Keratinocyte (primary cell): ENCODE data around the gene FITM2.

Experiments used
- CTCF ChIP-seq, 3 experiments: IDR thresholded peaks in 1 of 3; conservative IDR thresholded peaks in 1 of 3; optimal IDR thresholded peaks in 1 of 3; 2 replicates in 2 of 3; 3 replicates in 1 of 3; pipeline versions ENCODE3 to v1.5.1; 2011; ENCODE audit warnings: low read length in 3 of 3, mild to moderate bottlenecking in 3 of 3, moderate library complexity in 2 of 3, control low read depth in 1 of 3, inconsistent platforms in 1 of 3; ENCODE audit not compliant: insufficient read depth in 2 of 3; ENCODE audit errors: extremely low read depth in 1 of 3
- EZH2 ChIP-seq: IDR thresholded peaks from one replicate; pipeline ENCODE4 v1.6.1; 2012; ENCODE audit warnings: inconsistent platforms, mild to moderate bottlenecking, low read length, moderate library complexity

GRCh38 chr20:44310664-44311639 lies at the start of gene FITM2:
- peak; percentile 79 to 99 (median 97) for TF ChIP-seq CTCF (optimal IDR thresholded peaks at IDR 0.05 in 1 of 3, IDR thresholded peaks at IDR 0.05 in 1 of 3, conservative IDR thresholded peaks at IDR 0.05 in 1 of 3; ENCODE audit: extremely low read depth in 1 of 3, insufficient read depth in 2 of 3, low read length in 3 of 3)
- TF ChIP-seq EZH2: no peak
